Large intestine (tissue), 3 donors: ENCODE data around the gene CFAP61. TPM values are rescaled to one million over a fixed set of nuclear protein-coding genes. Genes with fewer than 3 reads are reported as not detected.

Experiments used
- DNase-seq, 2 donors: peaks; one replicate each; pipeline versions ENCODE4 v3.0.0 to v3.0.0-alpha.2; 2013
- H3K27ac ChIP-seq: one replicate; pipeline ENCODE4 v1.5.1; 2013; ENCODE audit warnings: low read length
- H3K27me3 ChIP-seq: 2 replicates; pipeline ENCODE4 v1.6.1; 2013; ENCODE audit warnings: low read length; ENCODE audit not compliant: control insufficient read depth, insufficient read depth
- H3K36me3 ChIP-seq: 2 replicates; pipeline ENCODE4 v1.6.1; 2013; ENCODE audit warnings: low read length; ENCODE audit not compliant: control insufficient read depth, insufficient read depth
- H3K4me1 ChIP-seq: one replicate; pipeline ENCODE4 v1.6.1; 2013; ENCODE audit warnings: low read length; ENCODE audit not compliant: control insufficient read depth, insufficient read depth
- H3K4me3 ChIP-seq: one replicate; pipeline ENCODE4 v1.5.1; 2013; ENCODE audit warnings: low read length
- H3K9me3 ChIP-seq: one replicate; pipeline ENCODE4 v1.6.1; 2013; ENCODE audit warnings: mild to moderate bottlenecking, low read depth, low read length, moderate library complexity; ENCODE audit not compliant: control insufficient read depth
- WGBS: methylation state at CpG from one replicate; pipeline ENCODE4 v1.1.5; 2013; ENCODE audit warnings: low lambda C conversion rate; ENCODE audit not compliant: insufficient coverage; 5-methylcytosine and 5-hydroxymethylcytosine counted together
- polyA plus RNA-seq: library from polyadenylated mRNA; unstranded; fragments of 120-200 nt; gene quantifications from one replicate; pipeline ENCODE4 v1.2.1, GENCODE V29; 2013

The CFAP61 gene
- polyA plus RNA-seq, 1 donor: 0.36 TPM

GRCh38 chr20:20401991-20402390 is 349.7 kb downstream of the CFAP61 start:
- Histone ChIP-seq H3K27me3 (no peaks in the 10 kb centered on the region), H3K4me3 (no peak overlapping the region), H3K36me3 (peaks cover 22% of the 10 kb centered on the region), H3K4me1 (peaks cover 10% of the 10 kb centered on the region), H3K9me3 (no peaks in the 10 kb centered on the region), H3K27ac (no peak overlapping the region)
- WGBS: no CpG with 5 or more reads among the region's 3 CpGs
- no peak for DNase-seq

DNA sequence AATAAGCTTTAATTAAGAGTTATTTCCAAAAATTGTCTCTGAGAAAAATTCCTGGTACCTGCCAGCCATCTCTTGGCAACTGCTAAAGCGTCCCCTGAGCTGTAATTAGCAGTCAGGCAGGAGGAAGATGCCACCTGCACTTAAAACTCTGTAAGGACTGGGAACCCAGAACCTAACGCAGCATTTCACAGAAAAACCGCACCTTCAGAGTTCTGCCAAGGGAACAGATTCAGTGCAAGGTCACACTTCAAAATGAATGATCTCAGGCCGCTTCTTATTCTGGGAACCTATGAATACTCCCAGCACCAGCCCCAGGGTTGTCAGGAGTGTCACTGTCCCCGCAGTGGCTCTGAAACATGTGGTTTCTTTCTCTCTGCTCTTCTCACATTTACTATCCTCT is 352.3 kb downstream of the CFAP61 start:
- Histone ChIP-seq H3K4me1 (peaks cover 5% of the 10 kb centered on the region), H3K4me3 (no peak overlapping the region), H3K9me3 (no peaks in the 10 kb centered on the region), H3K27me3 (no peaks in the 10 kb centered on the region), H3K27ac (no peak overlapping the region), H3K36me3 (peaks cover 21% of the 10 kb centered on the region)
- DNase-seq: no peak
- 100% methylated on average over 1 of the region's 5 CpGs for WGBS

DNA sequence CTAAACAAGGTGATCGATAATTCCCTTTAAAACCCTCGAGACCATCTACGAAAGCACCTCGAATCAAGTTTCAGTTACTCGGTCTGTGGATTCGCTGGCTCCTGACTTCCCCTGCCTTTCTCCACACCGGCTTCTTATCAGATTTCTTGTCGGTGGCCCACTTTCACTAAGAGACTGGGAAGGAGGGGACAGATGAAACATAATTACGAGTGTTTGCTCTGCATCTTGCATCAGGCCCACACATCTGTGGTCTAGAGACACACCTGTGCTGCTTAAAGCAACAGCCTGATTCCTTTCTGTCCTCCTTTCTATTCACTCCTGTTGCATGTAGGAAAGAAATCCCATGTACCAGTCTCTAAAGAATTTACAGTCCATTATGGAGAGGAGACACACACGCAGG is 353.3 kb downstream of the CFAP61 start:
- Histone ChIP-seq H3K4me1 (no peaks in the 10 kb centered on the region), H3K27me3 (no peaks in the 10 kb centered on the region), H3K36me3 (peaks cover 21% of the 10 kb centered on the region), H3K4me3 (no peak overlapping the region), H3K27ac (no peak overlapping the region), H3K9me3 (no peaks in the 10 kb centered on the region)
- no peak for DNase-seq
- no CpG with 5 or more reads among the region's 10 CpGs for WGBS

GRCh38 chr20:20406306-20406705 is 354.0 kb downstream of the CFAP61 start:
- Histone ChIP-seq H3K27ac (no peak overlapping the region), H3K4me1 (no peaks in the 10 kb centered on the region), H3K36me3 (peaks cover 21% of the 10 kb centered on the region), H3K27me3 (no peaks in the 10 kb centered on the region), H3K4me3 (no peak overlapping the region), H3K9me3 (no peaks in the 10 kb centered on the region)
- DNase-seq: no peak
- WGBS: 80% methylated on average over 1 of the region's 2 CpGs

- DNase-seq: no peak
- Histone ChIP-seq H3K4me3 (no peak overlapping the region), H3K27ac (no peak overlapping the region), H3K27me3 (no peaks in the 10 kb centered on the region), H3K4me1 (no peaks in the 10 kb centered on the region), H3K36me3 (peaks cover 20% of the 10 kb centered on the region), H3K9me3 (no peaks in the 10 kb centered on the region)
- WGBS: 81% methylated on average over 2 of the region's 6 CpGs
These were observed 355.8 kb downstream of the CFAP61 start for GRCh38 chr20:20407891-20408805.

DNA sequence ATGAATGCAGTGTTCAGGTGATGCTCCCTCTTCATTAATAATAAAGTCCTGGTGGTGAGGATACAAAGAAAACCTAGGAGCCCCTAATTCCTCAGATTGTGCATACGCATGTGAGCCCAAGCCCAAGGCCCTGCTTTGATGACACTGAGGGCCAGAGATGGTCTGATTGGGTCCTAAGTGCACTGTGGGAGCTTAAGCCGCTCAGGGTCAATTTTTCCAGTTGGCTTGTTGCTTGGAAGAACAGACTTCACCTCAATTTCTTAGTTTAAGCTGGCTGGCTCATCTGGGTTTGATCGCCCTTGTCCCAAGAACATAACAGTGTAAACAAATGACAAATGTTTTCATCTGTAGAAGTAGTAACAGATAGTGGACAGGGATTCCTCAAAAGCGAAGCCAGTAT is 357.0 kb downstream of the CFAP61 start:
- DNase-seq: no peak
- no CpG with 5 or more reads among the region's 4 CpGs for WGBS
- Histone ChIP-seq H3K4me3 (no peak overlapping the region), H3K27ac (no peak overlapping the region), H3K9me3 (no peaks in the 10 kb centered on the region), H3K4me1 (no peaks in the 10 kb centered on the region), H3K36me3 (peaks cover 14% of the 10 kb centered on the region), H3K27me3 (no peaks in the 10 kb centered on the region)

Other genes with a start within 250 kb of the CFAP61 start
- gene NAA20, start 35.2 kb upstream of the CFAP61 start, polyA plus RNA-seq: 61.5 TPM
- 26.3 TPM for gene CRNKL1, start 66 bp upstream of the CFAP61 start, polyA plus RNA-seq